ENCODE measurements around the gene MAP2K7. TPM values are rescaled to one million over a fixed set of nuclear protein-coding genes. Genes with fewer than 3 reads are reported as not detected.

MAP2K7 gene
- total RNA-seq, 1 donor from 2014 or later: 42.2 TPM

DNA sequence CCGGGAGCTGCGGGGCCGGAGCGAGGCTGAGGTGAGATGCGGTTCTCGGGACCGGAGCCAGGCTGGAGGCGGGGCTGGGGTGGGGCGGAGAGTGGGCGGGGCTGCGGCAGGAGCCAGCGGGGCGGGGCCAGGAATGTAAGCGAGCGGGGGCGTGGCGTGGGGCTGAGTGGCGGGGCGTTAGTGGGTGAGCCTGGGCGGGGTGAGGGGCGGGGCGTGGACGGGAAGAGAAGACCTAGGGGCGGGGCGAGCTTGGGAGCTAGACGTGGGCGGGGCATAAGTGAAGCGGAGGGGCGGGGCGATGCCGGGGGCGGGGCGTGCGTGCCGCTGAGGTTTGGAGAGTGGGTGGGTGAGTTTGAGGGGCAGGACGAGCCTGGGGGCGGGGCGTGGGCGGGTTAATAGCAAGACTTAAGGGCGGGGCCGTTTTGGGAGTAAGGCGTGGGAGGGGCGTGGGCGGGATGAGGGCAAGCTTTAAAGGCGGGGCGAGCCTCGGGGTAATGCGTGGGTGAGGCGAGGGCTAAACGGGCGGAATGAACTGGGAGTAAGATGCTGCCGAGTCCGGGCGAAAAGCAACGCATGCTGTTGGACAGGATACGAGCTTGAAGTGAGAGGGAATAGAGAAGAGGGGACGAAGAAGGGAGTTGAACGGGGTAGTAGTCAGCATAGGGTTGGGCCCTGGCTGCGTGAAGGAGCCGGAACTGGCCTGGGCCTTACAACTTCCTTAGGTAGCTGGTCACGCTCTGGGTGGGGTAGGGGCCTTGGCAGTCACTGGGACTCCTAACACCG lies 17.0 kb downstream of the MAP2K7 start:
- peaks cover 13% of the 10 kb centered on the region for H3K4me1 Mint-ChIP-seq (ENCODE audit: unreplicated experiment)
- H3K4me3 Mint-ChIP-seq: peak overlapping the region; percentile 87
- H3K9me3 Mint-ChIP-seq: no peaks in the 10 kb centered on the region
- H3K36me3 Mint-ChIP-seq: no peaks in the 10 kb centered on the region
- peaks cover 26% of the 10 kb centered on the region for H3K27me3 Mint-ChIP-seq
- peak overlapping the region; percentile 92 for H3K27ac Mint-ChIP-seq
- DNase-seq (ENCODE audit: extremely low spot score, unreplicated experiment): peak; percentile 98
- TF ChIP-seq, protein P1, sequence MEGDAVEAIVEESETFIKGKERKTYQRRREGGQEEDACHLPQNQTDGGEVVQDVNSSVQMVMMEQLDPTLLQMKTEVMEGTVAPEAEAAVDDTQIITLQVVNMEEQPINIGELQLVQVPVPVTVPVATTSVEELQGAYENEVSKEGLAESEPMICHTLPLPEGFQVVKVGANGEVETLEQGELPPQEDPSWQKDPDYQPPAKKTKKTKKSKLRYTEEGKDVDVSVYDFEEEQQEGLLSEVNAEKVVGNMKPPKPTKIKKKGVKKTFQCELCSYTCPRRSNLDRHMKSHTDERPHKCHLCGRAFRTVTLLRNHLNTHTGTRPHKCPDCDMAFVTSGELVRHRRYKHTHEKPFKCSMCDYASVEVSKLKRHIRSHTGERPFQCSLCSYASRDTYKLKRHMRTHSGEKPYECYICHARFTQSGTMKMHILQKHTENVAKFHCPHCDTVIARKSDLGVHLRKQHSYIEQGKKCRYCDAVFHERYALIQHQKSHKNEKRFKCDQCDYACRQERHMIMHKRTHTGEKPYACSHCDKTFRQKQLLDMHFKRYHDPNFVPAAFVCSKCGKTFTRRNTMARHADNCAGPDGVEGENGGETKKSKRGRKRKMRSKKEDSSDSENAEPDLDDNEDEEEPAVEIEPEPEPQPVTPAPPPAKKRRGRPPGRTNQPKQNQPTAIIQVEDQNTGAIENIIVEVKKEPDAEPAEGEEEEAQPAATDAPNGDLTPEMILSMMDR (conservative IDR thresholded peaks at IDR 0.05): no peak

DNA sequence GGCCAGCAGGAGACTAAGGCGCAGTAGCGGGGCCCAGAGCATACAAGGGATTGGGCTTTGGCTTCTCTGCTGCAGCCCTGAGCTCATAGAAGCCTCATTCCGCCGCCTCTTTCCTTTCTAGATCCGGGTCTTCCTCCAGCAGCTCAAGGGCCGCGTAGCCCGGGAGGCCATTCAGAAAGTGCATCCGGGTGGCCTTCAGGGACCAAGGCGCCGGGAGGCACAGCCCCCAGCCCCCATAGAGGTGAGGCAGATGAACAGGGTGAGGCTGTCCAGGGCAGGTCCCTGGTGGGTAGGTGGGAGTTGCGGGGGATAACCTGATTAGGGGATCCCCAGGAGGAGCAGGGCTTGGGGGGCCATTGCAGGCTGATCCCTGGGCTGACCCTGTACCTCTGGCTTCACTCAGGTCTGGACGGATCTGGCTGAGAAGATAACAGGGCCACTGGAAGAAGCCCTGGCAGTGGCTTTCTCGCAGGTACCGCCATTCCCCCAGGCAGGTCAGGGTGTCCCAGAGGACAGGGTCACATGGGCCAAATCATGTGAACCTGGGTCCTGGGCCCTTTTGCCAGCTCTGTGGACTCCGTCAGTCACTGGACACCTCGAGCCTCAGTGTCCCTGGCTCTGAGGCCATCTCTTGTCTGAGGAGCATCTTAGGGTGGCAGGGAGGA lies 17.8 kb downstream of the MAP2K7 start:
- H3K9me3 Mint-ChIP-seq: no peaks in the 10 kb centered on the region
- no peak for DNase-seq (ENCODE audit: extremely low spot score, unreplicated experiment)
- peaks cover 22% of the 10 kb centered on the region for H3K27me3 Mint-ChIP-seq
- H3K4me1 Mint-ChIP-seq (ENCODE audit: unreplicated experiment): peaks cover 15% of the 10 kb centered on the region
- H3K27ac Mint-ChIP-seq: peak overlapping the region; percentile 92
- no peaks in the 10 kb centered on the region for H3K36me3 Mint-ChIP-seq
- peak overlapping the region; percentile 87 for H3K4me3 Mint-ChIP-seq
- TF ChIP-seq, protein P1 (conservative IDR thresholded peaks at IDR 0.05): no peak

DNA sequence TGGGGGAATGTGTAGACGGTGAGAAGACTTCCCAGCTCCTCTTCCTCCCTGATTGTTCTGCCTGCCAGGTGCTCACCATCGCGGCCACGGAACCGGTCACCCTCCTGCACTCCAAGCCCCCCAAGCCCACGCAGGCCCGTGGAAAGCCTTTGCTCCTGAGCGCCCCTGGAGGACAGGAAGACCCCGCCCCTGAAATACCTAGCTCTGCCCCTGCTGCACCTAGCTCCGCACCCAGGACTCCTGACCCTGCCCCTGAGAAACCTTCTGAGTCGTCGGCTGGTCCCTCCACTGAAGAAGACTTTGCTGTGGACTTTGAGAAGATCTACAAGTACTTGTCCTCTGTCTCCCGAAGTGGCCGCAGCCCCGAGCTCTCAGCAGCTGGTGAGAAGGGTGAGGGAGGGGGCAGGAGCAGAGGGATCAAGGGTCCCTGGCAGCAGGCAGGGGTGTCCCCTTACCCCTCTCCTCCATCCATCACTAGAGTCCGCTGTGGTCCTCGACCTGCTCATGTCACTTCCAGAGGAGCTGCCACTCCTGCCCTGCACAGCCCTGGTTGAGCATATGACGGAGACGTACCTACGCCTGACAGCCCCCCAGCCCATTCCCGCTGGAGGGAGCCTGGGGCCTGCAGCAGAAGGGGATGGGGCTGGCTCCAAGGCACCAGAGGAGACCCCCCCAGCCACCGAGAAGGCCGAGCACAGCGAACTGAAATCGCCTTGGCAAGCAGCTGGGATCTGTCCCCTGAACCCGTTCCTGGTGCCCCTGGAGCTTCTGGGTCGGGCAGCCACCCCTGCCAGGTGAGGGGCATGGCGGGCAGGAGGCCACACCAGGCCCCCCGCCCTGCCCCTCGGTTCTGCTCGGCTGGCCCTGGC lies 18.5 kb downstream of the MAP2K7 start:
- peaks cover 17% of the 10 kb centered on the region for H3K27me3 Mint-ChIP-seq
- H3K4me1 Mint-ChIP-seq (ENCODE audit: unreplicated experiment): peaks cover 17% of the 10 kb centered on the region
- no peak overlapping the region for H3K27ac Mint-ChIP-seq
- no peak for DNase-seq (ENCODE audit: extremely low spot score, unreplicated experiment)
- H3K9me3 Mint-ChIP-seq: no peaks in the 10 kb centered on the region
- TF ChIP-seq, protein P1 (conservative IDR thresholded peaks at IDR 0.05): no peak
- H3K4me3 Mint-ChIP-seq: peak overlapping the region; percentile 63
- H3K36me3 Mint-ChIP-seq: no peaks in the 10 kb centered on the region

DNA sequence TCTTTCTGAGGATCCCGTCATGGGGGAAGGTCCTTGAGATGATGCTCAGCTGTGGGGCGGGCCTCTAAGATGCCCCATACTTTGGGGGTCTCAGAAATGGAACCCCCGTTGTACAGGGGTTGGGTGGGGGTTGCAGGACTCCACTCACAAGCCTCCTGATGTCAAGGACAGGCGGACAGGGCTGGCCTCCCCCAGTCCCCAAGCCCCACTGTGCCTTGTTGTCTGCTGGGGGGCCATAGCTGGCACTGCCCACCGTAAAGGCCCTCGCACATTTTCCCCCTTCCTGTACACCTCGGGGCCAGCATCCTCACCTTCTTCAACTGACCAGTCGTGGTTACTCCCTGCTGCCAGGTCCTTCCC lies 19.1 kb downstream of the MAP2K7 start:
- H3K27me3 Mint-ChIP-seq: peaks cover 15% of the 10 kb centered on the region
- H3K36me3 Mint-ChIP-seq: no peaks in the 10 kb centered on the region
- no peak for DNase-seq (ENCODE audit: extremely low spot score, unreplicated experiment)
- H3K4me1 Mint-ChIP-seq (ENCODE audit: unreplicated experiment): peaks cover 17% of the 10 kb centered on the region
- TF ChIP-seq, protein P1 (conservative IDR thresholded peaks at IDR 0.05): no peak
- H3K9me3 Mint-ChIP-seq: no peaks in the 10 kb centered on the region
- peak overlapping the region; percentile 65 for H3K4me3 Mint-ChIP-seq
- H3K27ac Mint-ChIP-seq: peak overlapping the region; percentile 43

DNA sequence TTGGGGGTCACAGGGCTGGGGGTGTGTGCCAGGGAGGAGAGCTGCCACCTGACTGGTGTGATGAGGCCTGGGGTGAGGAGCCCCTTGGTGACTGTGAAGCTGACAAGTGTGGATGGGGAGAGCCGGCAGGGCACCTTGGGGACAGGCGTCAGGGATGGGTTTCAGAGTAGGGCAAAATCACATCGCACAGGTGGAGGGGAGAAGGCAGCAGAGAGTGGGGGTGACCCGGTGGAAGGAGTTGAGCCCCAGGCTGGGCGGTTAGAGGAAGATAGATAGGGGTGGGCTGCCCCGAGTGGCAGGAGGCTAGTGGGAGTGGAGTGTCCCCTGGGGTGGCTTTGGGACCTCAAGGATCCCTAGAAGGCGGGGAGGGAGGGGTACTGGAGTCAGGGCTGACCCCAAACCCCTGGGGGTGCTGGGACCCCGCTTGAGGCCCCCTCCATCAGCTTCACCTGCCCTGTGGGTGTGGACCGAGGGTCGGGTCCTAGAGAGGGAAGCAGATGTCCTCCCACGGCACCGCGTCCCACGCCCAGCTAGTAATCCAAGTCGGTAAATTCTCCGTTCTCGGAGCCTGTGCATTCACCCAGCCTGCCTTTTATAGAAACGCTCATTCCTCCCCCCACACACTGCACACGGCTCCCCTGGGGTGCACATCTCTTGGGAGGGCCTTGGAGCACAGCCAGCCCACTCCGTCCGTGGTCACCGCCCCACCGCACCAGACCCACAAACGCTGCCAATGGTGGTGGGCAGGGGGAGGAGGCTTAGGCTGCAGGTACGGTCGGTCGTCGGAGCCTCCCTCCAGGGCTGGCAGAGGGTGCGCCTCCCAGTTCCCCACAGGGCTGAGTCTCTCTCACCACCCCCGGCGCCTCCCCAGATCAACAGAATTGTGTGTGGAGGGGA lies 19.9 kb downstream of the MAP2K7 start:
- Mint-ChIP-seq H3K36me3 (peaks cover 3% of the 10 kb centered on the region), H3K27ac (peak overlapping the region; percentile 43), H3K4me1 (ENCODE audit: unreplicated experiment) (peaks cover 22% of the 10 kb centered on the region), H3K9me3 (no peaks in the 10 kb centered on the region), H3K27me3 (peaks cover 8% of the 10 kb centered on the region), H3K4me3 (peak overlapping the region; percentile 65)
- TF ChIP-seq, protein P1 (conservative IDR thresholded peaks at IDR 0.05): no peak
- no peak for DNase-seq (ENCODE audit: extremely low spot score, unreplicated experiment)

Data from type B pancreatic cell (in vitro differentiated cells).